ENCODE results near the gene ABCA13.

ABCA13 gene

DNA sequence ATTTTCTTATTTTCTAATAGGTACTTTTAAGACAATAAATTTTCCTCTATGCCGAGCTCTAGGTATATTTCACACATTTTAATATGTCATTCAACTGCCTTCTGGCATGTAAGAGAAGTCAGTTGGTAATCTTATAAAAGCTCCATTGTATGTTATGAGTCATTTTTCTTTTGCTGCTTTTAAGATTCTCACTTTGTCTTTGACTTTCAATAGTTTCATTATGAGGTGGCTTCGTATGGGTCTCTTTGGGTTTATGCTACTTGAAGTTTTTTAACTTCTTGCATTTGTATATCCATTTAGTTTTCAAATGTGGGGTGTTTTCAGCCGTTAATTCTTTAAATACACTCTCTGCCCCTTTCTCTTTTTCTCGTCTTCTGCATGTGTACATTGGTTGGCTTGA lies 80.5 kb downstream of the ABCA13 start:
- TF ChIP-seq, protein P1, sequence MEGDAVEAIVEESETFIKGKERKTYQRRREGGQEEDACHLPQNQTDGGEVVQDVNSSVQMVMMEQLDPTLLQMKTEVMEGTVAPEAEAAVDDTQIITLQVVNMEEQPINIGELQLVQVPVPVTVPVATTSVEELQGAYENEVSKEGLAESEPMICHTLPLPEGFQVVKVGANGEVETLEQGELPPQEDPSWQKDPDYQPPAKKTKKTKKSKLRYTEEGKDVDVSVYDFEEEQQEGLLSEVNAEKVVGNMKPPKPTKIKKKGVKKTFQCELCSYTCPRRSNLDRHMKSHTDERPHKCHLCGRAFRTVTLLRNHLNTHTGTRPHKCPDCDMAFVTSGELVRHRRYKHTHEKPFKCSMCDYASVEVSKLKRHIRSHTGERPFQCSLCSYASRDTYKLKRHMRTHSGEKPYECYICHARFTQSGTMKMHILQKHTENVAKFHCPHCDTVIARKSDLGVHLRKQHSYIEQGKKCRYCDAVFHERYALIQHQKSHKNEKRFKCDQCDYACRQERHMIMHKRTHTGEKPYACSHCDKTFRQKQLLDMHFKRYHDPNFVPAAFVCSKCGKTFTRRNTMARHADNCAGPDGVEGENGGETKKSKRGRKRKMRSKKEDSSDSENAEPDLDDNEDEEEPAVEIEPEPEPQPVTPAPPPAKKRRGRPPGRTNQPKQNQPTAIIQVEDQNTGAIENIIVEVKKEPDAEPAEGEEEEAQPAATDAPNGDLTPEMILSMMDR (conservative IDR thresholded peaks at IDR 0.05; ENCODE audit: low read depth, low read length), result no peak
- Histone ChIP-seq H3K36me3 (ENCODE audit: insufficient read depth) (no peaks in the 10 kb centered on the region), H3K9ac (no peak overlapping the region), H3K79me2 (ENCODE audit: insufficient read depth, low read depth) (no peaks in the 10 kb centered on the region), H3K4me2 (peak overlapping the region; percentile 2), H3K27ac (no peak overlapping the region; the same call in 1 of the 2 replicates), H4K20me1 (ENCODE audit: insufficient read depth) (no peaks in the 10 kb centered on the region), H3K27me3 (ENCODE audit: insufficient read depth, low read depth) (no peaks in the 10 kb centered on the region), H3K4me1 (ENCODE audit: low read depth, poor library complexity, severe bottlenecking) (peaks cover 53% of the 10 kb centered on the region), H2AFZ (ENCODE audit: low read depth) (0 out of 2 replicates have a peak overlapping the region, but pooled peaks have one; percentile 2), H3K4me3 (IDR thresholded peaks at IDR 0.05; ENCODE audit: insufficient read depth, low read depth, low read length) (no peak overlapping the region)

DNA sequence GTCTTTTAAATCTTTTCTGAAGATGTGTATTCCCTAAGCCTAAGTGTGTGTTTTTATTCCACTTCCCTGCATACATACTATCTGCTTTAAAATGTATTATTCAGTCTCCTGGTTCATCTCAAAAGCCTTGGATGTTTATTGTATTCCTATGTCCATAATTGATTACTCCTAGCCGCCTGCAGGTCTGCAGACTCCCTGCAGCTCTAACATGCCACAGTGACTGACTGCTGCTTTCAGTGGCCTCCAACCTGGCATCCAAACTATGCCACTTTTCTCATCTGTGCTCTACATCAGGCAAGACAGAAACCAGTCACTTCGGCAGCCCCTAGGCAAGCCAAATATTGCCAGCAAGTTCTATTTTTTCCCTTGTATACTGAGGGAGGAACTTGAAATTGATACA lies 81.7 kb downstream of the ABCA13 start:
- Histone ChIP-seq H3K9ac (no peak overlapping the region), H3K27me3 (ENCODE audit: insufficient read depth, low read depth) (no peaks in the 10 kb centered on the region), H3K36me3 (ENCODE audit: insufficient read depth) (no peaks in the 10 kb centered on the region), H2AFZ (ENCODE audit: low read depth) (no peak overlapping the region), H3K4me1 (ENCODE audit: low read depth, poor library complexity, severe bottlenecking) (peaks cover 53% of the 10 kb centered on the region), H3K4me2 (peak overlapping the region; percentile 9; the same call in 1 of the 2 replicates), H3K27ac (no peak overlapping the region), H4K20me1 (ENCODE audit: insufficient read depth) (no peaks in the 10 kb centered on the region), H3K4me3 (IDR thresholded peaks at IDR 0.05; ENCODE audit: insufficient read depth, low read depth, low read length) (no peak overlapping the region), H3K79me2 (ENCODE audit: insufficient read depth, low read depth) (no peaks in the 10 kb centered on the region)
- TF ChIP-seq, protein P1 (conservative IDR thresholded peaks at IDR 0.05; ENCODE audit: low read depth, low read length), result no peak

DNA sequence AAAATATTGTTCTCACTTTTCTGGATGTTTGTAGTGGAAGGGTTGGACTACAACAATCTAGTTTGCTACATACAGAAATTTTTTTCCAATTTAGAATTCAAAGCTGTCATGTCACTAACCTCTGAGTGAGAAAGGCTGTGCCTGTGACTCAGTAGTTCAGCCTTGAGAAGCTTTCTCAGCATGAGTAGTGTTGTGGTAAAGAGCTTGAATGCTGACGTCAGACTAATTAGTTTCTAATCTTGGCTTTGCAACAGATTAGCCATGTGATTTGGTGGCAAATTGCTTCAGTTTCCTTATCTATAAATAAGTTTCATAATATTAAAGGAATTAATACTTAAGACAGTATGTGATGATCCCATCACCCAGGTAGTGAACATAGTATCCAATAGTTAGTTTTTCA lies 83.8 kb downstream of the ABCA13 start:
- Histone ChIP-seq H3K4me3 (IDR thresholded peaks at IDR 0.05; ENCODE audit: insufficient read depth, low read depth, low read length) (no peak overlapping the region), H3K4me1 (ENCODE audit: low read depth, poor library complexity, severe bottlenecking) (peaks cover 53% of the 10 kb centered on the region), H3K27ac (peak overlapping the region; percentile 41), H3K4me2 (peak overlapping the region; percentile 37), H3K79me2 (ENCODE audit: insufficient read depth, low read depth) (no peaks in the 10 kb centered on the region), H3K27me3 (ENCODE audit: insufficient read depth, low read depth) (no peaks in the 10 kb centered on the region), H4K20me1 (ENCODE audit: insufficient read depth) (no peaks in the 10 kb centered on the region), H3K36me3 (ENCODE audit: insufficient read depth) (no peaks in the 10 kb centered on the region), H2AFZ (ENCODE audit: low read depth) (peak overlapping the region; percentile 33; the same call in 1 of the 2 replicates), H3K9ac (peak overlapping the region; percentile 14; the same call in 1 of the 2 replicates)
- TF ChIP-seq, protein P1 (conservative IDR thresholded peaks at IDR 0.05; ENCODE audit: low read depth, low read length), result no peak

DNA sequence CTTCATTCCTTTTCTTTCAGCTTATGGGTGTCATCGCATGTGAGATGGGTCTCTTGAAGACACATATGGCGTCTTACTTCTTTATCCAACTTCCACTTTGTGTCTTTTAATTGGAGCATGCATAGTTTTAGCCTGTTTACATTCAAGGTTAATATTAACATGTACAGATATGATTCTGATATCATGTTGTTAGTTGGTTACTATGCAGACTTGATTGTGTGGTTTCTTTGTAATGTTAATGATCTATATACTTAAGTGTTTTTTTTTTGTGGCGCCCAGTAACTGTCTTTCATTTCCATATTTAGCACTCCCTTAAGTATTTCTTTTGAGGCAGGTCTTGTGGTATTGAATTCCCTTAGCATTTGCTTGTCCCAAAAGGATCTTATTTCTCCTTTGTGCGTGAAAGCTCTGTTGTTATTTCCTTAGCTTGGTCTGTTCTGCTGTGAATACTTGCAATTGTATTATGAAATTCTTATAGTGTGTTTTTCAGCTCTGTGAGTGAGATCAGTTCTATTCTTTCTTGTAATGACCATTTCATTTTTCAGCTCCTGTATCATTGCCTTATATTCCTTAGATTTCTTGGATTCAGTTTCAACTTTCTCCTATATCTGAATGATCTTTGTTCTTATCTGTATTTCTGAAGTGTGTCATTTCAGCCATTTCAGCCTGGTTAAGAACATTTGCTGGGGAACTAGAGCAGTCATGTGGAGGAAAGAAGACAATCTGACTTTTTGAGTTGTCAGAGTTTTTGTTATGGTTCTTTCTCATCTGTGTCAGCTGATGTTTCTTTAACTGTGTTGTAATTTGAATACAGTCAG lies 88.4 kb downstream of the ABCA13 start:
- no peaks in the 10 kb centered on the region for H3K79me2 ChIP-seq (ENCODE audit: insufficient read depth, low read depth)
- H2AFZ ChIP-seq (ENCODE audit: low read depth), result no peak overlapping the region
- no peaks in the 10 kb centered on the region for H4K20me1 ChIP-seq (ENCODE audit: insufficient read depth)
- no peak overlapping the region for H3K4me3 ChIP-seq (IDR thresholded peaks at IDR 0.05; ENCODE audit: insufficient read depth, low read depth, low read length)
- no peaks in the 10 kb centered on the region for H3K36me3 ChIP-seq (ENCODE audit: insufficient read depth)
- TF ChIP-seq, protein P1 (conservative IDR thresholded peaks at IDR 0.05; ENCODE audit: low read depth, low read length), result no peak
- no peak overlapping the region for H3K4me2 ChIP-seq
- peaks cover 12% of the 10 kb centered on the region for H3K4me1 ChIP-seq (ENCODE audit: low read depth, poor library complexity, severe bottlenecking)
- no peaks in the 10 kb centered on the region for H3K27me3 ChIP-seq (ENCODE audit: insufficient read depth, low read depth)
- no peak overlapping the region for H3K27ac ChIP-seq
- no peak overlapping the region for H3K9ac ChIP-seq
